HEK293T (cell line): ENCODE measurements around the gene ELMO3.

Experiments used
- CTCF ChIA-PET: fragments of 350-600 bp; formaldehyde crosslinking; extraction: SDS; loops from one replicate; lab custom pipeline; 2021; ENCODE audit warnings: antibody characterized with exemption, inconsistent platforms; lab: Yijun Ruan, JAX
- POLR2A ChIA-PET: fragments of 350-600 bp; formaldehyde crosslinking; extraction: SDS; loops from one replicate; lab custom pipeline; 2020; ENCODE audit warnings: antibody characterized with exemption, inconsistent platforms; lab: Yijun Ruan, JAX
- DNase-seq: peaks from one replicate; pipeline ENCODE4 v3.0.0; 2012; ENCODE audit warnings: mixed read lengths; ENCODE audit errors: extremely low spot score
- ARNT ChIP-seq: fragments of 450-650 bp; IDR thresholded peaks from 2 replicates; pipeline ENCODE4 v1.6.1; 2017; ENCODE audit warnings: mild to moderate bottlenecking
- BHLHE40 ChIP-seq: fragments of 450-650 bp; IDR thresholded peaks from 2 replicates; pipeline ENCODE4 v1.6.1; 2016; ENCODE audit warnings: mild to moderate bottlenecking, moderate library complexity, borderline replicate concordance
- CTBP1 ChIP-seq: fragments of 450-650 bp; IDR thresholded peaks from 2 replicates; pipeline ENCODE4 v1.6.1; 2016; ENCODE audit warnings: borderline replicate concordance
- ELF4 ChIP-seq: fragments of 450-650 bp; IDR thresholded peaks from 2 replicates; pipeline ENCODE4 v1.6.1; 2017; ENCODE audit warnings: antibody characterized with exemption
- FOXA1 ChIP-seq: fragments of 450-650 bp; IDR thresholded peaks from 2 replicates; pipeline ENCODE4 v1.6.1; 2016; ENCODE audit warnings: mild to moderate bottlenecking
- FOXK2 ChIP-seq: fragments of 450-650 bp; IDR thresholded peaks from 2 replicates; pipeline ENCODE4 v1.6.1; 2016; ENCODE audit warnings: mild to moderate bottlenecking
- FOXM1 ChIP-seq: fragments of 450-650 bp; IDR thresholded peaks from 2 replicates; pipeline ENCODE4 v1.6.1; 2017; ENCODE audit warnings: mild to moderate bottlenecking, borderline replicate concordance
- HDGF ChIP-seq: fragments of 450-650 bp; IDR thresholded peaks from 2 replicates; pipeline ENCODE4 v1.6.1; 2017; ENCODE audit warnings: antibody characterized with exemption, borderline replicate concordance
- L3MBTL2 ChIP-seq: fragments of 450-650 bp; conservative IDR thresholded peaks from 2 replicates; pipeline ENCODE4 v1.6.1; 2016; ENCODE audit warnings: mild to moderate bottlenecking
- LEF1 ChIP-seq: fragments of 450-650 bp; IDR thresholded peaks from 2 replicates; pipeline ENCODE4 v1.6.1; 2017; ENCODE audit warnings: mild to moderate bottlenecking, borderline replicate concordance
- NFRKB ChIP-seq: fragments of 450-650 bp; IDR thresholded peaks from 2 replicates; pipeline ENCODE4 v1.6.1; 2016; ENCODE audit warnings: mild to moderate bottlenecking, moderate library complexity
- SP1 ChIP-seq: fragments of 450-650 bp; IDR thresholded peaks from 2 replicates; pipeline ENCODE4 v1.6.1; 2017
- SUZ12 ChIP-seq: fragments of 450-650 bp; IDR thresholded peaks from 2 replicates; pipeline ENCODE4 v1.6.1; 2016; ENCODE audit warnings: mild to moderate bottlenecking
- TARDBP ChIP-seq: fragments of 450-650 bp; IDR thresholded peaks from 2 replicates; pipeline ENCODE4 v1.6.1; 2016
- ZNF384 ChIP-seq: fragments of 450-650 bp; IDR thresholded peaks from 2 replicates; pipeline ENCODE4 v1.6.1; 2016
- TF ChIP-seq, protein P1 (sequence below): fragments of 450-650 bp; IDR thresholded peaks from 2 replicates; pipeline ENCODE4 v1.6.1; 2016

Gene ELMO3, protein sequence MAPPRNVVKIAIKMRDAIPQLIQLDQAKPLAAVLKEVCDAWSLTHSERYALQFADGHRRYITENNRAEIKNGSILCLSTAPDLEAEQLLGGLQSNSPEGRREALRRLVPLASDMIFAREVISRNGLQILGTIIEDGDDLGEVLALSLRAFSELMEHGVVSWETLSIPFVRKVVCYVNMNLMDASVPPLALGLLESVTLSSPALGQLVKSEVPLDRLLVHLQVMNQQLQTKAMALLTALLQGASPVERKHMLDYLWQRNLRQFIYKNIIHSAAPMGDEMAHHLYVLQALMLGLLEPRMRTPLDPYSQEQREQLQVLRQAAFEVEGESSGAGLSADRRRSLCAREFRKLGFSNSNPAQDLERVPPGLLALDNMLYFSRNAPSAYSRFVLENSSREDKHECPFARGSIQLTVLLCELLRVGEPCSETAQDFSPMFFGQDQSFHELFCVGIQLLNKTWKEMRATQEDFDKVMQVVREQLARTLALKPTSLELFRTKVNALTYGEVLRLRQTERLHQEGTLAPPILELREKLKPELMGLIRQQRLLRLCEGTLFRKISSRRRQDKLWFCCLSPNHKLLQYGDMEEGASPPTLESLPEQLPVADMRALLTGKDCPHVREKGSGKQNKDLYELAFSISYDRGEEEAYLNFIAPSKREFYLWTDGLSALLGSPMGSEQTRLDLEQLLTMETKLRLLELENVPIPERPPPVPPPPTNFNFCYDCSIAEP

DNA sequence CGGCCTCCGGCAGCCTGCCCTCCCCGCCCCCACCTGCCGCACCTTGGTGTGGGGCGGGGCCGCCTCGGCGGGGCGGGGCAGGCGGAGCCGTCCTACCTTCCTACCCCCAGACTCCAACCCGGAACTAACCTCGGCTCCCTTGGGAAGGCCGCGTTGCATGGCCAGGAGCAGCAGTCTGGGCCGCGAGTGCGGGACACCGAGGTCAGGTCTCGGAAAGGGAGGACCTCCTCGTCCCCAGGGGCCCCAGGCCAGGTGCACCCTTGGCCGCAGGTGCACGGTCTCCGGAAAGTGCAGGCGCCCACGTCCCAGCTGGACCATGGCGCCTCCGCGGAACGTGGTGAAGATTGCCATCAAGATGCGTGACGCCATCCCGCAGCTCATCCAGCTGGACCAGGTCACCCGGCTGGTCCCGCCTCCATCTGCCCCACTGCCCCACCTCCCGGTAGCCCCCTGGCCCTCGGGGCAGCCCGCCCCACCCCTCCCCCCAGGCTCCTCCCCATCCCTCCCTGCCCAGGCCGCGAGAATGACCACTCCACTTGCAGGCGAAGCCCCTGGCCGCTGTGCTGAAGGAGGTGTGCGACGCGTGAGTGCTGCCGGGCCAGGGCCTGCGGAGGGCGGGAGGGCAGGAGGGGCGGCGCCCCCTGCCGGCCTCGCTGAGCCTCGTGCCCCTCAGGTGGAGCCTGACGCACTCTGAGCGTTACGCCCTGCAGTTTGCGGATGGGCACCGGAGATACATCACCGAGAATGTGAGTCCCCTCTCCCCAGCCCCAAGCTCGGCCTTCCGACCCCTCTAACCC, at the start of gene ELMO3:
Gene ELMO3 (plus strand): TSS at position 121 of the 797 bp plus-strand sequence. CDS start 196 bp downstream, at position 317.
- no peak for DNase-seq

GRCh38 chr16:67149276-67150046, 49.5 kb upstream of the ELMO3 start:
- CTCF ChIA-PET: no interaction called here
- POLR2A ChIA-PET: no interaction called here
- no peak for DNase-seq
- TF ChIP-seq, protein P1, sequence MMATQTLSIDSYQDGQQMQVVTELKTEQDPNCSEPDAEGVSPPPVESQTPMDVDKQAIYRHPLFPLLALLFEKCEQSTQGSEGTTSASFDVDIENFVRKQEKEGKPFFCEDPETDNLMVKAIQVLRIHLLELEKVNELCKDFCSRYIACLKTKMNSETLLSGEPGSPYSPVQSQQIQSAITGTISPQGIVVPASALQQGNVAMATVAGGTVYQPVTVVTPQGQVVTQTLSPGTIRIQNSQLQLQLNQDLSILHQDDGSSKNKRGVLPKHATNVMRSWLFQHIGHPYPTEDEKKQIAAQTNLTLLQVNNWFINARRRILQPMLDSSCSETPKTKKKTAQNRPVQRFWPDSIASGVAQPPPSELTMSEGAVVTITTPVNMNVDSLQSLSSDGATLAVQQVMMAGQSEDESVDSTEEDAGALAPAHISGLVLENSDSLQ: no peak
- no peak for TF ChIP-seq NFRKB
- no peak for TF ChIP-seq LEF1
- TF ChIP-seq TARDBP: no peak
- TF ChIP-seq HDGF: no peak
- TF ChIP-seq L3MBTL2: no peak
- no peak for TF ChIP-seq FOXA1
- TF ChIP-seq FOXK2: no peak
- TF ChIP-seq SP1: no peak
- TF ChIP-seq BHLHE40: no peak
- no peak for TF ChIP-seq ZNF384
- no peak for TF ChIP-seq ARNT
- no peak for TF ChIP-seq CTBP1
- TF ChIP-seq FOXM1: no peak
- TF ChIP-seq ELF4: no peak

More for the DNA sequence above, at the start of gene ELMO3:
- ChIA-PET CTCF (no interaction called here), POLR2A (no interaction called here)
- TF ChIP-seq SP1: no peak
- no peak for TF ChIP-seq NFRKB
- TF ChIP-seq BHLHE40: no peak
- TF ChIP-seq HDGF: no peak
- TF ChIP-seq SUZ12: no peak
- no peak for TF ChIP-seq L3MBTL2
- no peak for TF ChIP-seq CTBP1
- no peak for TF ChIP-seq FOXM1
- TF ChIP-seq ZNF384: no peak
- no peak for TF ChIP-seq ARNT
- no peak for TF ChIP-seq ELF4

DNA sequence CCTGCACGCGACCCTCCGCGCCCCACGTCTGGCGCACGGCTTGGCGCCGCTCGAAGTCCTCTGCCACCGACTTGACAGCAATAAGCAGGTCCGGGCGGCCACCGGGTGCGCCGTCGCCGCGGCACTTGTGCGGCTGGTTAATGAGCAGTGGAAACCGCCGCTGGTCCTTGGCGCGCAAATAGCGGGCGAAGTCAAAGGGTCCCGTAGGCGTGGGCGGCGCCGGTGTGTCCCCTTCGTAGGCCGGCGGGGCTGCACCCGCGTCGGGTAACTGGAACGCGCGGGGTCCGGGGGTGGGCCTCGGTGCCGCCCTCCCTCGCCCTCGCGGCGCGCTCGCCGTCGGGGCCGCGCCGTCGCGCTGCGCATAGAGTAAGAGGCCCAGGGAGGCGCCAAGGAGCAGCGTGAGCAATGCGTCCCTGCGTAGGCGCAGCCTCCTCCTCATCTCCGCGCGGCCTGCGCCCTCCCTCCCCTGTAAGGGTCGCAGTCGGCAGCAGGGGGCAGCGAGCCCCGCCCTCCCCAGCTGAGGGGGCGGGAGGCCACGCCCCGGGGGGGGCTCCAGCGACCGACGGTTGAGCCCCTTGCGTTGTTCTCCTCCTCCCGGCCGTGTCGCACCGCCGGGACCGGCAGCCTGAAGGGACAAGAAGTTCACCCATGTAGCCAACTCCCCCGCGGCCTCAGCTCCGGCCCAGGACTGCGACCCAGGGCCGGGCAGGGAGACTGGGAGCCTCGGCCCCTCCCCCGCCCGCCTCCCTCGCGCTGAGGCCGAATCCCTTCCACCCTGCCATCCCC, 48.7 kb upstream of the ELMO3 start:
- DNase-seq: no peak

DNA sequence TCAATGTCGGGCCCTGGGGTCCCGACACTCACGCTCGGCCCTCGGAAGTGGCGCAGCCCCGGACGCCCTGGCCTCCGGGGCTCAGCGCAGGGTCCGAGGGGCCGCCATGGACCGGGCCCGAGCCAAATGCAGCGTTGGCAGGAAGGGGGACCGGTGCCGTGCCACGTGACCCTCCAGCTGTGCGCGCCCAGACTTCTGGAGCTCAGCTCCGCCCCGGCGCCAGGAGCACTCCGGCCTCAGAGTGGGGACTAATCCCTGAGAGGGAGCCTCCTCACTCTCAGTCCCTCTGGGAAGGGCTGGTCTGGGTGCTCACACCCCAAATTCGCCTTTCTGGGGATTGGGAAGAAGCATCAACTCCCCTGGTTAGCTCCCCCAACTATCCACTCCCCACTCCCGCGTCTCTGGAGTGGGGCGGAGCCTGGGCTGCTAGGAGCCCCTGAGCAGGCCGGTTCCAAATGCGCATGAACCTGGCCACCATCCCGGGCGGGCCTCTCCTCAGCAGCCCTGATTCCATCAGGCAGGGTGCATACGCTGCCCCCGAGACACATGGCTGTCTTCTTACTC, 48.0 kb upstream of the ELMO3 start, which contains the start of gene B3GNT9:
Gene B3GNT9 (minus strand): TSS at position 166 of the 564 bp plus-strand sequence. CDS start 513 bp downstream, outside the sequence.
- CTCF ChIA-PET: interaction anchor here (1.6 kb wide), 1 partner anchor 138 kb away, joined by 5 read pairs; no protein-coding TSS in a partner anchor

More for the DNA sequence above, 48.7 kb upstream of the ELMO3 start:
- TF ChIP-seq ZNF384: no peak
- no peak for TF ChIP-seq CTBP1
- TF ChIP-seq BHLHE40: no peak
- no peak for TF ChIP-seq FOXM1
- TF ChIP-seq, protein P1: no peak
- no peak for TF ChIP-seq LEF1
- TF ChIP-seq FOXA1: no peak
- no peak for TF ChIP-seq SP1
- TF ChIP-seq SUZ12: no peak
- TF ChIP-seq HDGF: no peak
- no peak for TF ChIP-seq ARNT
- no peak for TF ChIP-seq ELF4
- no peak for TF ChIP-seq TARDBP
- TF ChIP-seq NFRKB: no peak
- no peak for TF ChIP-seq FOXK2
- ChIA-PET POLR2A (no interaction called here), CTCF (interaction anchor here (1.6 kb wide), 1 partner anchor 137 kb away, joined by 5 read pairs; no protein-coding TSS in a partner anchor)

More for the DNA sequence above, 48.0 kb upstream of the ELMO3 start, which contains the start of gene B3GNT9:
- no peak for DNase-seq
- TF ChIP-seq BHLHE40: no peak
- TF ChIP-seq, protein P1: no peak
- no peak for TF ChIP-seq LEF1
- no peak for TF ChIP-seq HDGF
- no peak for TF ChIP-seq FOXA1
- no peak for TF ChIP-seq CTBP1
- no peak for TF ChIP-seq FOXK2
- no peak for TF ChIP-seq ARNT
- TF ChIP-seq SUZ12: no peak
- no peak for TF ChIP-seq ELF4
- POLR2A ChIA-PET: interaction anchor here (2.3 kb wide), 1 partner anchor 190 kb away, joined by 5 read pairs; the partner anchor contains the start of gene CES3
